Neural progenitor cell (in vitro differentiated cells): ENCODE measurements around the gene LBH. TPM values are rescaled to one million over a fixed set of nuclear protein-coding genes. Genes with fewer than 3 reads are reported as not detected.

Experiments
- DNase-seq: peaks from one replicate; pipeline ENCODE4 v3.0.0-alpha.2; 2016; ENCODE audit warnings: low spot score
- H2AFZ ChIP-seq: fragments of 200-600 bp; sonication (generic); replicated peaks from 2 replicates; pipeline ENCODE4 v1.6.1; 2016; ENCODE audit warnings: antibody characterized with exemption
- H3F3A ChIP-seq: fragments of 200-600 bp; sonication (generic); 2 replicates; pipeline ENCODE4 v1.6.1; 2016; ENCODE audit warnings: antibody characterized with exemption, low read depth
- H3K27ac ChIP-seq: fragments of 200-600 bp; sonication (generic); 2 replicates; pipeline ENCODE4 v1.5.1; 2016; ENCODE audit warnings: mild to moderate bottlenecking
- H3K27me3 ChIP-seq: fragments of 200-600 bp; sonication (generic); 2 replicates; pipeline ENCODE4 v1.6.1; 2016; ENCODE audit warnings: mild to moderate bottlenecking, moderate library complexity
- H3K36me3 ChIP-seq: fragments of 200-600 bp; sonication (generic); 2 replicates; pipeline ENCODE4 v1.5.1; 2016
- H3K4me1 ChIP-seq: fragments of 200-600 bp; sonication (generic); 2 replicates; pipeline ENCODE4 v1.6.1; 2016; ENCODE audit warnings: mixed run types
- H3K4me2 ChIP-seq: fragments of 200-600 bp; sonication (generic); 2 replicates; pipeline ENCODE4 v1.6.1; 2016
- H3K4me3 ChIP-seq: fragments of 200-600 bp; sonication (generic); 2 replicates; pipeline ENCODE4 v1.5.1; 2016
- H3K79me2 ChIP-seq: fragments of 200-600 bp; sonication (generic); 2 replicates; pipeline ENCODE4 v1.6.1; 2016; ENCODE audit warnings: low read depth
- H3K9ac ChIP-seq: fragments of 200-600 bp; sonication (generic); 2 replicates; pipeline ENCODE4 v1.6.1; 2016
- H3K9me3 ChIP-seq: fragments of 200-600 bp; sonication (generic); 2 replicates; pipeline ENCODE4 v1.5.1; 2016; ENCODE audit warnings: low read depth
- H4K20me1 ChIP-seq: fragments of 200-600 bp; sonication (generic); 2 replicates; pipeline ENCODE4 v1.6.1; 2016; ENCODE audit warnings: low read depth
- H3K27ac Mint-ChIP-seq: 3 replicates; pipeline ENCODE4 v1.8.0; 2021; ENCODE audit warnings: mixed read lengths
- H3K27me3 Mint-ChIP-seq: 2 replicates; pipeline ENCODE4 v1.8.0; 2022; ENCODE audit warnings: low read depth, mild to moderate bottlenecking, inconsistent platforms, moderate library complexity, mixed read lengths; ENCODE audit not compliant: insufficient read depth
- H3K36me3 Mint-ChIP-seq: 3 replicates; pipeline ENCODE4 v1.8.0; 2021; ENCODE audit warnings: mixed read lengths
- H3K4me1 Mint-ChIP-seq: 3 replicates; pipeline ENCODE4 v1.8.0; 2021; ENCODE audit warnings: mixed read lengths
- H3K4me3 Mint-ChIP-seq: 3 replicates; pipeline ENCODE4 v1.8.0; 2021; ENCODE audit warnings: mild to moderate bottlenecking, moderate library complexity, mixed read lengths
- H3K9me3 Mint-ChIP-seq: 3 replicates; pipeline ENCODE4 v1.8.0; 2020; ENCODE audit warnings: mixed read lengths
- EZH2 ChIP-seq: fragments of 200-600 bp; sonication (generic); IDR thresholded peaks from 2 replicates; pipeline ENCODE4 v1.6.1; 2017; ENCODE audit warnings: antibody characterized with exemption, mild to moderate bottlenecking, moderate library complexity
- EZH2phosphoT487 ChIP-seq: fragments of 200-600 bp; sonication (generic); IDR thresholded peaks from 2 replicates; pipeline ENCODE4 v1.6.1; 2017; ENCODE audit warnings: antibody characterized with exemption
- total RNA-seq: library from RNA; depleted of rRNA; stranded (reverse); fragments of >200 nt; gene quantifications from 2 replicates; pipeline ENCODE4 v1.2.3, GENCODE V29; 2015; ENCODE audit warnings: low replicate concordance
- TF ChIP-seq, protein P1 (sequence below): fragments of 200-600 bp; sonication (generic); IDR thresholded peaks from 2 replicates; pipeline ENCODE4 v1.5.1; 2017; ENCODE audit warnings: antibody characterized with exemption, mild to moderate bottlenecking

The LBH gene
- total RNA-seq, 1 donor from 2014 or later: 4.2 TPM

GRCh38 chr2:30300456-30301221, 69.3 kb downstream of the LBH start:
- no peak overlapping the region for H3K27ac Mint-ChIP-seq
- H3K4me1 ChIP-seq: peaks cover 19% of the 10 kb centered on the region
- H3F3A ChIP-seq: no peaks in the 10 kb centered on the region

GRCh38 chr2:30301551-30301950, 70.2 kb downstream of the LBH start:
- Histone ChIP-seq H3K79me2 (no peaks in the 10 kb centered on the region), H3K36me3 (no peaks in the 10 kb centered on the region), H3K4me3 (no peak overlapping the region), H3F3A (no peaks in the 10 kb centered on the region), H3K4me2 (no peak overlapping the region), H3K4me1 (peaks cover 19% of the 10 kb centered on the region), H3K9ac (no peak overlapping the region), H3K9me3 (no peaks in the 10 kb centered on the region), H3K27me3 (no peaks in the 10 kb centered on the region), H4K20me1 (no peaks in the 10 kb centered on the region), H3K27ac (no peak overlapping the region), H2AFZ (no peak overlapping the region)
- H3K4me3 Mint-ChIP-seq: no peak overlapping the region
- no peaks in the 10 kb centered on the region for H3K9me3 Mint-ChIP-seq
- TF ChIP-seq EZH2phosphoT487: no peak
- TF ChIP-seq EZH2: no peak
- TF ChIP-seq, protein P1, sequence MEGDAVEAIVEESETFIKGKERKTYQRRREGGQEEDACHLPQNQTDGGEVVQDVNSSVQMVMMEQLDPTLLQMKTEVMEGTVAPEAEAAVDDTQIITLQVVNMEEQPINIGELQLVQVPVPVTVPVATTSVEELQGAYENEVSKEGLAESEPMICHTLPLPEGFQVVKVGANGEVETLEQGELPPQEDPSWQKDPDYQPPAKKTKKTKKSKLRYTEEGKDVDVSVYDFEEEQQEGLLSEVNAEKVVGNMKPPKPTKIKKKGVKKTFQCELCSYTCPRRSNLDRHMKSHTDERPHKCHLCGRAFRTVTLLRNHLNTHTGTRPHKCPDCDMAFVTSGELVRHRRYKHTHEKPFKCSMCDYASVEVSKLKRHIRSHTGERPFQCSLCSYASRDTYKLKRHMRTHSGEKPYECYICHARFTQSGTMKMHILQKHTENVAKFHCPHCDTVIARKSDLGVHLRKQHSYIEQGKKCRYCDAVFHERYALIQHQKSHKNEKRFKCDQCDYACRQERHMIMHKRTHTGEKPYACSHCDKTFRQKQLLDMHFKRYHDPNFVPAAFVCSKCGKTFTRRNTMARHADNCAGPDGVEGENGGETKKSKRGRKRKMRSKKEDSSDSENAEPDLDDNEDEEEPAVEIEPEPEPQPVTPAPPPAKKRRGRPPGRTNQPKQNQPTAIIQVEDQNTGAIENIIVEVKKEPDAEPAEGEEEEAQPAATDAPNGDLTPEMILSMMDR: no peak
- no peak overlapping the region for H3K27ac Mint-ChIP-seq
- no peaks in the 10 kb centered on the region for H3K27me3 Mint-ChIP-seq
- H3K4me1 Mint-ChIP-seq: peaks cover 7% of the 10 kb centered on the region
- DNase-seq: peak; percentile 12
- no peaks in the 10 kb centered on the region for H3K36me3 Mint-ChIP-seq

More at GRCh38 chr2:30300456-30301221, 69.3 kb downstream of the LBH start:
- TF ChIP-seq EZH2phosphoT487 (no peak), EZH2 (no peak)
- TF ChIP-seq, protein P1: no peak
- Mint-ChIP-seq H3K27me3 (no peaks in the 10 kb centered on the region), H3K36me3 (no peaks in the 10 kb centered on the region), H3K9me3 (no peaks in the 10 kb centered on the region), H3K4me1 (peaks cover 7% of the 10 kb centered on the region), H3K4me3 (no peak overlapping the region)
- no peaks in the 10 kb centered on the region for H3K9me3 ChIP-seq
- no peak overlapping the region for H3K4me2 ChIP-seq
- H3K4me3 ChIP-seq: no peak overlapping the region
- no peaks in the 10 kb centered on the region for H4K20me1 ChIP-seq
- H3K27ac ChIP-seq: no peak overlapping the region
- no peaks in the 10 kb centered on the region for H3K79me2 ChIP-seq
- no peaks in the 10 kb centered on the region for H3K36me3 ChIP-seq
- H3K27me3 ChIP-seq: no peaks in the 10 kb centered on the region
- H2AFZ ChIP-seq: no peak overlapping the region
- no peak overlapping the region for H3K9ac ChIP-seq
- DNase-seq: peak; percentile 12

DNA sequence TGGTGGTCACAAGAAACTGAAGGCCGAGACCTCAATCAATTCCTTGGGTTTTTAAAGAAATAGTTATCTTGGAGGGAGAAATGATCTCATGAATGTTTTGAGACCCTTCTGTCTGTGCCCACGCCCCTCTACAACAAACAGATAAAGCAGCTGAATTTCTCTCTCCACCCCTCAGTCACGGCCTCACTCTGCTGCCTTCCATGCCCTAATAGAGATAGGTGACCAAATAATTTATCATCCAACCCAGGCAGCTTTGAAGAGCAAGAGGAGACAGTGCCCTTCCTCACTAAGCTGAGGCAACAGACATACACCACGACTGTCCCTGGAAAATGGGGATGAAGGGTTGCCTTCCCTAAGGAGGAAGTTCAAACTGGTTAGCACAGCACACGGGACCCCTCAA, 71.2 kb downstream of the LBH start:
- H3K36me3 ChIP-seq: no peaks in the 10 kb centered on the region
- H3K9me3 Mint-ChIP-seq: no peaks in the 10 kb centered on the region
- peaks cover 19% of the 10 kb centered on the region for H3K4me1 ChIP-seq
- no peak overlapping the region for H3K4me3 Mint-ChIP-seq
- no peaks in the 10 kb centered on the region for H3K36me3 Mint-ChIP-seq
- no peaks in the 10 kb centered on the region for H3K9me3 ChIP-seq
- no peaks in the 10 kb centered on the region for H4K20me1 ChIP-seq
- peaks cover 7% of the 10 kb centered on the region for H3K4me1 Mint-ChIP-seq
- H3K4me2 ChIP-seq: no peak overlapping the region
- H2AFZ ChIP-seq: no peak overlapping the region
- no peak overlapping the region for H3K27ac ChIP-seq
- H3K9ac ChIP-seq: no peak overlapping the region
- H3K79me2 ChIP-seq: no peaks in the 10 kb centered on the region
- TF ChIP-seq EZH2: no peak
- no peak for TF ChIP-seq EZH2phosphoT487
- TF ChIP-seq, protein P1: no peak
- H3K4me3 ChIP-seq: no peak overlapping the region
- no peak for DNase-seq
- H3F3A ChIP-seq: no peaks in the 10 kb centered on the region
- H3K27me3 Mint-ChIP-seq: no peaks in the 10 kb centered on the region
- H3K27ac Mint-ChIP-seq: no peak overlapping the region
- H3K27me3 ChIP-seq: no peaks in the 10 kb centered on the region
